Nephron (organoid): Measurements from ENCODE around the gene KCNMA1.
A peak's percentile ranks its signal among the peaks of the same experiment; 100 is the strongest.

Experiments used
- H3K27ac Mint-ChIP-seq, 3 experiments: 2 replicates each; pipeline ENCODE4 v1.8.0; 2020; ENCODE audit warnings: mixed read lengths in 3 of 3, mild to moderate bottlenecking in 2 of 3, moderate library complexity in 1 of 3
- H3K27me3 Mint-ChIP-seq: 2 replicates; pipeline ENCODE4 v1.8.0; 2021; ENCODE audit warnings: low read depth, mild to moderate bottlenecking, moderate library complexity, mixed read lengths
- H3K36me3 Mint-ChIP-seq: 2 replicates; pipeline ENCODE4 v1.8.0; 2020; ENCODE audit warnings: low read depth, mixed read lengths
- H3K4me1 Mint-ChIP-seq: 2 replicates; pipeline ENCODE4 v1.8.0; 2020; ENCODE audit warnings: mixed read lengths
- H3K4me3 Mint-ChIP-seq, 3 experiments: 2 replicates each; pipeline ENCODE4 v1.8.0; 2020; ENCODE audit warnings: mild to moderate bottlenecking in 3 of 3, mixed read lengths in 3 of 3, moderate library complexity in 2 of 3
- H3K9me3 Mint-ChIP-seq: 2 replicates; pipeline ENCODE4 v1.8.0; 2020; ENCODE audit warnings: mixed read lengths
- TF ChIP-seq, protein P1 (sequence below), 3 experiments: fragments of 200-600 bp; sonication (generic); IDR thresholded peaks; one replicate each; pipeline ENCODE4 v1.5.0; 2021; ENCODE audit warnings: antibody characterized with exemption in 3 of 3; ENCODE audit not compliant: unreplicated experiment in 3 of 3

Gene KCNMA1

DNA sequence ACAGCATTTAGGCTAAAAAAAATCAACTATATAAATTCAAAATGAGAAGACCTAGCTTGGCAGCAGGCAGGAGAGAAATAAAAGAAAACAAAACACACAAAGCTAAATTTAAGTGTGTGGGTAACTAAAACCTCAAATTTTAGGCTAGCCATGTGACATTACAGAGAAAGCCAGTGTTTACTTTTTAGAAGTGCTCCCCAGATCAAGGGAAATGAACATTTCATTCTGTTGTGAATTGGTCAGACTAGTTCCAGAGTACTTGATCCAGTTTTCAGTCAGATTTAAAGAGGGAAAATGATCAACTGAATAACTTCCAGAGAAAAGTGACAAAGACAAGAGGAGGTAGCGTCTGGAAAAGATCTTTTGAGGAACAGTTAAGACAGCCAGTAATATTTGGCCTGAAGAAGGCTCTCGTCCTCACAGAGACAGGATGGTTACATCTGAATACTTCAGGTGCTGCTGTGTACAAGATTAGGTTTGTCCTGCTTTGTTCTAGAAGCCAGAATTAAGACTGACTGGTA is 563.4 kb downstream of the KCNMA1 start:
- TF ChIP-seq, protein P1, sequence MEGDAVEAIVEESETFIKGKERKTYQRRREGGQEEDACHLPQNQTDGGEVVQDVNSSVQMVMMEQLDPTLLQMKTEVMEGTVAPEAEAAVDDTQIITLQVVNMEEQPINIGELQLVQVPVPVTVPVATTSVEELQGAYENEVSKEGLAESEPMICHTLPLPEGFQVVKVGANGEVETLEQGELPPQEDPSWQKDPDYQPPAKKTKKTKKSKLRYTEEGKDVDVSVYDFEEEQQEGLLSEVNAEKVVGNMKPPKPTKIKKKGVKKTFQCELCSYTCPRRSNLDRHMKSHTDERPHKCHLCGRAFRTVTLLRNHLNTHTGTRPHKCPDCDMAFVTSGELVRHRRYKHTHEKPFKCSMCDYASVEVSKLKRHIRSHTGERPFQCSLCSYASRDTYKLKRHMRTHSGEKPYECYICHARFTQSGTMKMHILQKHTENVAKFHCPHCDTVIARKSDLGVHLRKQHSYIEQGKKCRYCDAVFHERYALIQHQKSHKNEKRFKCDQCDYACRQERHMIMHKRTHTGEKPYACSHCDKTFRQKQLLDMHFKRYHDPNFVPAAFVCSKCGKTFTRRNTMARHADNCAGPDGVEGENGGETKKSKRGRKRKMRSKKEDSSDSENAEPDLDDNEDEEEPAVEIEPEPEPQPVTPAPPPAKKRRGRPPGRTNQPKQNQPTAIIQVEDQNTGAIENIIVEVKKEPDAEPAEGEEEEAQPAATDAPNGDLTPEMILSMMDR (IDR thresholded peaks at IDR 0.05; ENCODE audit: unreplicated experiment in 3 of 3): no peak
- no peak overlapping the region for H3K4me3 Mint-ChIP-seq
- H3K27ac Mint-ChIP-seq: peak overlapping the region; percentile 57 to 94 (median 83)
- no peaks in the 10 kb centered on the region for H3K36me3 Mint-ChIP-seq
- no peaks in the 10 kb centered on the region for H3K9me3 Mint-ChIP-seq
- peaks cover 67% of the 10 kb centered on the region for H3K4me1 Mint-ChIP-seq
- H3K27me3 Mint-ChIP-seq: no peaks in the 10 kb centered on the region

DNA sequence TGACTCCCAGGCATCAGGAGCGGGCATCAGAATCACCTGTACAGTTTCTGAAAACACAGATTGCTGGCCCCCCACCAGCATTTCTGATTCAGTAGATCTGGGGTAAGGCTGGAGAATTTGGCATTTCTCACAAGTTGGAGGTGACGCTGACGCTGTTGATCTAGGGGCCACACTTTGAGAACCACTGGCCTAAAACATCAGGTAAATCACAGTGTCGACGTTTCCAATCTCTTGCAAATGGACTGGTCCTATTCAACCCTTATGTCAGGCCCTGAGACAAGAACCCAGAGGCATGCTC is 564.0 kb downstream of the KCNMA1 start:
- no peaks in the 10 kb centered on the region for H3K36me3 Mint-ChIP-seq
- H3K27ac Mint-ChIP-seq: peak overlapping the region; percentile 57 to 94 (median 83)
- H3K4me1 Mint-ChIP-seq: peaks cover 67% of the 10 kb centered on the region
- TF ChIP-seq, protein P1 (IDR thresholded peaks at IDR 0.05; ENCODE audit: unreplicated experiment in 3 of 3): no peak
- no peaks in the 10 kb centered on the region for H3K9me3 Mint-ChIP-seq
- H3K4me3 Mint-ChIP-seq: no peak overlapping the region
- no peaks in the 10 kb centered on the region for H3K27me3 Mint-ChIP-seq

- H3K27me3 Mint-ChIP-seq: no peaks in the 10 kb centered on the region
- no peaks in the 10 kb centered on the region for H3K9me3 Mint-ChIP-seq
- H3K27ac Mint-ChIP-seq: peak overlapping the region; percentile 91 to 94 (median 92)
- peak overlapping the region in 1 of 3 experiments; percentile 18 for H3K4me3 Mint-ChIP-seq
- H3K4me1 Mint-ChIP-seq: peaks cover 61% of the 10 kb centered on the region
- H3K36me3 Mint-ChIP-seq: no peaks in the 10 kb centered on the region
- TF ChIP-seq, protein P1 (IDR thresholded peaks at IDR 0.05; ENCODE audit: unreplicated experiment in 3 of 3): no peak
These were observed 564.6 kb downstream of the KCNMA1 start for GRCh38 chr10:77072836-77073662.

- TF ChIP-seq, protein P1 (IDR thresholded peaks at IDR 0.05; ENCODE audit: unreplicated experiment in 3 of 3): no peak
- H3K27ac Mint-ChIP-seq: peak overlapping the region; percentile 91 to 94 (median 92)
- no peaks in the 10 kb centered on the region for H3K27me3 Mint-ChIP-seq
- no peak overlapping the region for H3K4me3 Mint-ChIP-seq
- H3K4me1 Mint-ChIP-seq: peaks cover 58% of the 10 kb centered on the region
- H3K36me3 Mint-ChIP-seq: no peaks in the 10 kb centered on the region
- H3K9me3 Mint-ChIP-seq: no peaks in the 10 kb centered on the region
These were observed 565.2 kb downstream of the KCNMA1 start for GRCh38 chr10:77072361-77072835.

GRCh38 chr10:77071956-77072355 is 565.7 kb downstream of the KCNMA1 start:
- H3K9me3 Mint-ChIP-seq: no peaks in the 10 kb centered on the region
- no peaks in the 10 kb centered on the region for H3K36me3 Mint-ChIP-seq
- H3K4me3 Mint-ChIP-seq: no peak overlapping the region
- peaks cover 53% of the 10 kb centered on the region for H3K4me1 Mint-ChIP-seq
- no peaks in the 10 kb centered on the region for H3K27me3 Mint-ChIP-seq
- H3K27ac Mint-ChIP-seq: peak overlapping the region; percentile 91 to 94 (median 92)
- TF ChIP-seq, protein P1 (IDR thresholded peaks at IDR 0.05; ENCODE audit: unreplicated experiment in 3 of 3): no peak
